Transverse colon (tissue), 4 donors: ENCODE results near the gene AUH.

Experiments used
- CTCF ChIP-seq, 5 experiments: fragments of 200-600 bp in 3 of 5; fragments of 450-650 bp in 2 of 5; sonication (generic) in 3 of 5; IDR thresholded peaks; 1 replicate in 2 of 5; 2 replicates in 3 of 5; pipeline ENCODE4 v1.5.1; 2016 to 2017; ENCODE audit warnings: antibody characterized with exemption in 5 of 5, inconsistent platforms in 3 of 5, mild to moderate bottlenecking in 2 of 5, moderate library complexity in 1 of 5
- POLR2AphosphoS5 ChIP-seq, 3 donors: sonication (generic); formaldehyde crosslinking; IDR thresholded peaks; one replicate each; pipeline ENCODE4 v1.6.1; 2016; ENCODE audit warnings: antibody characterized with exemption in 3 of 3

DNA sequence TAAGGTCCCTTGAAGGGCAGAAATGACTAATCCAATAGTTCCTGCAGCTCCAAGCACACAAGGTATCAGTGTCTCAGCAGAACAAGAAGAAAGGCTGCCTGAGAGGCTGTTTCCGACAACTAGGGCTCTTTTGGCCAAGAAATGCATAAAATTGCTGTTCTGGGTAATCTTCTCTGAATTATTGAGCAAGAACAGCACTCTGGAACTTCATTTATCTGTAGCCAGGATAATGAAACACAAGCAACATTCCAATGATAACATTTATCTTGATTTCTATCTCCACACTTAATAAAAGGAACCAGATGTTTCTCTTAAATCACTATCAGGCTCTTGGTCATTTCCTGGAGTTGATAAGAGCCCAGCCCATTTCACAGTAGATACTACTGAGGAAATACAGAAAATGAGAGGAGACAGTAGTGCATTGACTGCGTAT is 17.0 kb upstream of the AUH start:
- TF ChIP-seq CTCF (IDR thresholded peaks at IDR 0.05) (no peak), POLR2AphosphoS5 (IDR thresholded peaks at IDR 0.05) (peak in 1 of 3 donors; percentile 30)
